GM12891 (cell line): ENCODE data around the gene OSCAR.

Source experiments
- POLR2A ChIP-seq: IDR thresholded peaks from 2 replicates; pipeline ENCODE4 v1.6.1; 2011; ENCODE audit warnings: low read depth, low read length, control low read depth
- POU2F2 ChIP-seq: IDR thresholded peaks from 2 replicates; pipeline ENCODE4 v1.6.1; 2011; ENCODE audit warnings: low read depth, mild to moderate bottlenecking, control low read depth, low read length, moderate library complexity
- SPI1 ChIP-seq: IDR thresholded peaks from 2 replicates; pipeline ENCODE4 v1.6.1; 2011; ENCODE audit warnings: low read depth, low read length, control low read depth

- no peak for TF ChIP-seq POU2F2
- no peak for TF ChIP-seq SPI1
- no peak for TF ChIP-seq POLR2A
These were observed 7.9 kb upstream of the OSCAR start for GRCh38 chr19:54108496-54108895.
